IPS DF 4.7 (cell line): ENCODE measurements around the gene PRKCE.
A peak's percentile ranks its signal among the peaks of the same experiment; 100 is the strongest.
"Not testable (repeated sequence)": the region's sequence is repeated elsewhere in the genome, so short reads cannot be mapped to it uniquely, and the experiment has no call there.

ENCODE experiments used
- DNase-seq: peaks from one replicate; pipeline ENCODE4 v3.0.0-alpha.2; 2013; ENCODE audit warnings: low spot score; ENCODE audit errors: extremely low read depth

The PRKCE gene

DNA sequence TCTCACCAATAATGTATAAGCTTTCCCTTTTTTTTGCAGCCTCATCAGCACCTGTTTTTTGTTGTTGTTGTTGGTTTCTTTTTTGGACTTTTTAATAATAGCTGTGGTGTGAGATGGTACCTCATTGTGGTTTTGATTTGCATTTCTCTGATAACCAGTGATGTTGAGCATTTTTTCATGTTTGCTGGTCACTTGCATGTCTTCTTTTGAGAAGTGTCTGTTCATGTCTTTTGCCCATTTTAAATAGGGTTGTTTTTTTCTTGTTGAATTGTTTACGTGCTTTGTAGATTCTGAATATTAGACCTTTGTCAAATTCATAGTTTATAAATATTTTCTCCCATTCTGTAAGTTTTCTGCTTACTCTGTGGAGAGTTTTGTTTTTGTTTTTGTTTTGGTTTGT, 557.3 kb downstream of the PRKCE start:
- DNase-seq = no peak

DNA sequence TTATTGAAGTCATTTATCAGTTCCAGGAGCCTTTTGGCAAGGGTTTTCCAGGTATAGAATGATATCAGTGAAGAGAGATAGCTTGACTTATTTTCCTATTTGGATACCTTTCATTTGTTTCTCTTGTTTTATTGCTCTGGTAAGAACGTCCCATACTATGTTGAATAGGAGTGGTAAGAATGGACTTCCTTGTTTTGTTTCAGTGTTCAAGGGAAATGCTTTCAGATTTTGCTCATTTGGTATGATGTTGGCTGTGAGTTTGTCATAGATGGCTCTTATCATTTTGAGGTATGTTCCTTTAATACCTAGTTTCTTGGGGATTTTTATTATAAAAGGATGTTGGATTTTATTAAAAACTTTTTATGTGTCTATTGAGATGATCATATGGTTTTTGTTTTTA, 558.6 kb downstream of the PRKCE start:
- DNase-seq = no peak

DNA sequence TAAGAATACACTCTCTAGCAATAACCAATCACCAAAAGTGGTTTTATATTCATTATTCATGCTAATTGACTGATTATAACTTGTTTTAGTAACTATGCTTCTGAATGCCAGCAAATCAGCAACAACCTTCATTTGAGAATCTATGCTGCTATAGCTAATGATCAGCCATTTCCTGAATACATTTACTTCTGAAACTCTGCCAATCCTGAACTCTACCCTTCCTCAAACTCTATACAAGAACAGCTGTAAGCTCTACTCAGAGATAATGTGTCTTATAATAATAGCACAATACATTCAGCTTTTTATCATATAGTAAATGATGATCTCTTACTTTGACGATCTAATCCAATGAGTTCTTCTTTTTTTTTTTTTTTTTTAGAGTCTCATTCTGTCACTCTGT, 560.0 kb downstream of the PRKCE start:
- DNase-seq = no peak

DNA sequence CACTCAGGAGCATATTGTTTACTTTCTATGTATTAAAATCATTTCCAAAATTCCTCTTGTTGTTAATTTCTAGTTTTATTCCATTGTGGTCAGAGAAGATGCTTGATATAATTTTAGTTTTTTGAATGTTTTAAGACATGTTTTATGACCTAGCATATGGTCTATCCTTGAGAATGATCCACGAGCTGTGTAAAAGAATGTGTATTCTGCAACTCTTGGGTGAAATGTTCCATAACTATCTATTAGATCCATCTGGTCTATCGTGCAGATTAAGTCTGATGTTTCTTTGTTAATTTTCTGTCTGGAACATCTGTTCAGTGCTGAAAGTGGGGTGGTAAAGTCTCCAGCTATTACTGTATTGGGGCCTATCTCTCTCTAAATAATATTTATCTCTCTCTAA, 562.4 kb downstream of the PRKCE start:
- DNase-seq = no peak

DNA sequence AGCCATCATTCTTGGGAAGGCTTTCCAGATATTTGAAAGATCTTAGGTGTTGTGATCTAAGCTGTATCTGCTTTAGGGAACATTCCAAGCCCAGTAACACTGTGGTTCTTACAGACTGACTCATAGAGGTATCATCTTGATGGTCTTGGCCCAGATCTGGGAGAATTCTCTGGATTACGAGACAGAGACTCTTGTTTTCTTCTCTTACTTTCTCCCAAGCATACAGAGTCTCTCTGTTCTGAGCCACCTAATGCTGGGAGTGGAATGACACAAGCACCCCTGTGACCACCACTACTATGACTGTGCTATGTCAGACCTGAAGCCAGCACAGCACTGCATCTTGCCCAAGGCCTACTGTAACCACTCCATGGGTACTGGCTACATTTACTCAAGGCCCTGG, 564.7 kb downstream of the PRKCE start:
- DNase-seq = no peak

DNA sequence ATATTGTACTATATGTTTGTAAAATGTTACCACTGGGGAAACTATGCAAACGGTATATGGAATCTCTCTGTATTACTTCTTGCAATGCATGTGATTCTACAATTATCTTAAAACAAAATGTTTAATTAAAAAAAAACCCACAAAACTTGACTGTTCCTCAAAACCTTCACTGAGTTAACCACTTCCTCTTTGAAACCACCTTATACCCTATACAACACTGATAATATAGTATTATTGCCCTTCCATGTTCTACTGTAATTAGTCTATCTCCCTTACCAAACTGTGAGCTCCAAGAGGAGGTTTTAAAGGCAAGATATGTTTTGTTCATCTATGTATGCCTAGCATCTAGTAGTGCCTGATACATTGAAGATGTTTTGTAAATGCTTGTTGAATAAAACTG, 572.0 kb downstream of the PRKCE start:
- DNase-seq = not testable (repeated sequence)

DNA sequence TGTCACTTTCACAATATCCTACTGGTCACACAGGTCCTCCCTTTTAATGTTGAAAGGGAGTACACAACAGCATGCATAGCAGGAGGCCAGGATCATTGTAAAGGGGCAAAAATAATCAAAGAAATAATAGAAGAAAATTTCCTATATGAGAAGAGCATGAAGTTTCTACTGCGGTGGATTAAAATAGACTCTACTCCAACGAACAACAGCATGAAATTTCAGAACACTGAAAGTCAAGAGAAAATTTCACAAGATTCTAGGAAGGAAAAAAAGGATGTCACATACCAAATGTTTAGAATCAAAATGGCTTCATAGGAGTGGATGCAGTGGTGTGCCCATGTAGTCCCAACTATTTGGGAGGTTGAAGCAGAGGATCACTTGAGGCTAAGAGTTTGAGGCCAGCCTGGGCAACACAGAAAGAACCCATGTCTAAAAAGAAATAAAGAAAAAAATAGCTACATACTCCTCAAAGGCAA, 573.7 kb downstream of the PRKCE start:
- DNase-seq = no peak

DNA sequence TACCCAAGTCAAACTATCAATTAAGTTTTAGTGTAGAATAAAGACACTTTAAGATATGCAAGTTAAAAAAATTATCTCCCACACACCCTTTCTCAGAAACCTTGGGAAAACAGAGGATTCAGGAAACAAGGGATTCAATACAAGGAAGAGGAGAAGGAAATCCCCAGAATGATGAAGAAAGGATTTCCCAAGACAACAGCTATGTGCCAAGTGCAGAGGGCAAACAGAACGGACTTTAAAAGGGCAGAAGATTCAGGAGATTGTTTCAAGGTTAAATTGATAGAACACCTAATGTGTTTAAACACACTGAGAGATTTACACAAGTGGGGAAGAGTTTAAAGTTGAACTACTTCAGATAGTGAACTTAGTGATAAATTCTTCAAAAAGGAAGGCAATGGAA, 574.3 kb downstream of the PRKCE start:
- DNase-seq = no peak

DNA sequence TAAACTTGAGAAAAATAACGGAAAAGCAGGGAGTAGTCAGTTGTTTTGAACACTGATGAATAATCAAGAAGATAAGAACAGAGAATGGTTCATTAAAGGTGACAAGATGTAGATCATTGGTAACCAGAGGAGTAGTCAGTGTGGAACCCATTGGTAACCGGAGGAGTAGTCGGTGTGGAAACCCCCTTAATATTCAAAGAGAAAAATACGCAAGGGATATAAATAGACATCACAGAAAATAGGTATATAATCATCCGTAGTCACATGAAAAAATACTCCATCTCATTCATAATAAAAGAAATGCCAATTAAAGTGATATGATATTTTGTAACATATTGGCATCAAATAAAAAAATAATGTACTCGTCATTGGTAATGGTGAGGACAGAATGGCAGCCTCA, 575.1 kb downstream of the PRKCE start:
- no peak for DNase-seq

DNA sequence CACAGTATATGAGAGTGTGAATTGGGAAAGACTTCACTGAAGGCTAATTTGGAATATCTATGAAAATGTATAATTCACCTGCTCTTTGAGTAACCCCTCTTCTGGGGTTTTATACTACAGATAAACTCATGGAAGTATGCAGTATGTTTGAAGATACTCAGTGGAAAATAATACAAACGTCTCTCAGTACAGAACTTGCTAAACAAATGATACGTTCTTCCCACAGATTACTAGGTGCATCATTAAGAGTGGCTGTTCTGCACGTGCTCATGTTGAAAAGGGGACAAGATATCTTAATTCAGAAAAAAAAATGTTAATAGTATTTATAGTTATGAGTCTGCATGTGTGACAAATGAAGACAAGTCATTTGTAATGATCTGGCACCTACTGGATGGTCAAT, 575.5 kb downstream of the PRKCE start:
- no peak for DNase-seq

DNA sequence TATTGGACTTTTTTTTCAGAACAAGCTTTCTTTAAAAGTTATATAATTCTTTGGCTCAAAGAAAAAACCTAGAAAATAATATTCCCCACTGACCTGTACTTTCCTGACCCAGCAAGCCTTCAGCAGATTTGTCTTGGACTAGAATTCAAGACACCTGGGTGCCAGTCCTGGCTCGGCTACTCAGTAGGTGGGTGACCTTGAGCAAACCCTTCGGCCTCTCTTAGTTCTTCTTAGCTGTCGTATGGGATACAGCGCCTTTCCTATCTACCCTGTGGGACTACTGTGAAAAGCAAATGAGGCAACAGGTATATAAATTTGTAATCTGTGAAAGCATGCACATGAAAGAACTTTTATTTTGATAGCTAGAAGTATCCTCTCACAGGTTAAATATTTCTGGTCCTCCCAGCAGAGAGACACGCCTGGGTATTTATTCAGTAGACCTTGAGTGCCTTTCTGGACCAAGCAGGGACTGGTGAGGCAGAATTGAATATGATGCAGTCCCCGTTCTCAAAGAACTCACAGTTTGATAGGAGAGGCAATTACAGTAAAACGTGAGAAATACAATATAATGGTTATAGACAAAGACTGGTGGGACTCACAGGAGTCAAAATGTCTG, 576.3 kb downstream of the PRKCE start:
- no peak for DNase-seq

DNA sequence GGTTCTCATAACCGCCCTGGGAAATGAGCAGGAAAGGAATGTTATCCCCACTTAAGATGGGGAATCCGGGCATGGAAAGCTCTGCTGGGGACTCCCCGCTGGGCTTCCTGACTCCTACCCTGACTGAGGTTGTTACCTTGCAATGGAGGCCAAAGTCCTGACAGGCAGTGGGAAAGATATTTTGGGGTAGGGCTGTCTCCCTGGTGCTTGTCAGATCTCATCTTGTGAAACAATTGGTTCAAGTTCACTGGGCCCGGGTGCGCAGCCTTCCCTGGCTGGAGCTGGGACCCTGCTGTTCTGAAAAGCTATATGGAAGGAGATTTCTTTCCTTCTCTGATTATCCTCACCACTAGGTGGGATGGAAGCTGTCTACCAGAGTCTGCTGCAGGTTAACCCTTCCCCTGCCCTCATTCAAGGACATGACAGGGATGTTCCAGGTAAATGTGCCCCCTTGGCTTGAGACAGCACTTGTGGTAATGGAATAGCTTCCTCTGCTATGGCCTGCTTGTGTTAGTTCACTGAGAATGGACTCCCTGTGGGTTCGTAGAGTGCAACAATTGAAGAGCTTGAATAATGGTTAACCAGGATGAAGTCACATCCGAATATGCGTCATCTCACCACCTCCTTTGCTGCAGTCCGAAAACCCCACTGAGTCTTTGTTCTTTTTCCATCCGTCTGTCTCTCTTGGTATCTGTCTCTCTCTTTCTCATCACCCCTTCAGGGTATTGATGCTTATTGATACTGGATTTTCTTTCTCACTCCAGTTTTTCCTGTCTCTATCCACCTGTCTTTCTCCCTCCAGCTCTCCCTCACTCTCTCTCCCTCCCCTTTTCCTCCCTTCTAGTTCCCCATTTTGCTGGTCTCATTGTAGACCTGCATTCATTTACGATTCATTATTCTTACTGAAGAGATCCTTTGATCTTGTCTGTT, 577.9 kb downstream of the PRKCE start:
- DNase-seq = peak; percentile 71

DNA sequence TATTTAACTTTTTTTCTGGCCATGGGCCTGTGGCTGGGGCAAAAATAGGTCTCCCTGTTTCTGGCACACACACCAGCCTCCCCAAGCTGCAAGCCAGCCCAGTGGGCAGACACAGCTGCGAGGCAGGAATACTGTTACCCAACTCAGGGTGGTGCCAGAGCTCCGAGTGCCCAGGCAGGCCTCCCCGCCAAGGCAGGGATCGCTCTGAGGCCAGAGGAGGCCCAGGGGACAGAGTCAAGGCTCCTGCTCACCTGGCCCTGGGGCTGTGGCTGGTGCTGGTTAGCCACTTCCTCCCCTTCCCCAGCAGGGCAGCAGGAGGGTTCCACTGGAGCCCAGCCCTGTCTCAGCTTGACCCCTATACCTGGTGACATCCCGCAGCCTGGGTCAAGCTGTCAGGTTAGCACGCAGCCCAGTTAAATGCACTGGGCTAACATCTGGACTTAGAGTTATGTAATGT, 578.7 kb downstream of the PRKCE start:
- DNase-seq = no peak

DNA sequence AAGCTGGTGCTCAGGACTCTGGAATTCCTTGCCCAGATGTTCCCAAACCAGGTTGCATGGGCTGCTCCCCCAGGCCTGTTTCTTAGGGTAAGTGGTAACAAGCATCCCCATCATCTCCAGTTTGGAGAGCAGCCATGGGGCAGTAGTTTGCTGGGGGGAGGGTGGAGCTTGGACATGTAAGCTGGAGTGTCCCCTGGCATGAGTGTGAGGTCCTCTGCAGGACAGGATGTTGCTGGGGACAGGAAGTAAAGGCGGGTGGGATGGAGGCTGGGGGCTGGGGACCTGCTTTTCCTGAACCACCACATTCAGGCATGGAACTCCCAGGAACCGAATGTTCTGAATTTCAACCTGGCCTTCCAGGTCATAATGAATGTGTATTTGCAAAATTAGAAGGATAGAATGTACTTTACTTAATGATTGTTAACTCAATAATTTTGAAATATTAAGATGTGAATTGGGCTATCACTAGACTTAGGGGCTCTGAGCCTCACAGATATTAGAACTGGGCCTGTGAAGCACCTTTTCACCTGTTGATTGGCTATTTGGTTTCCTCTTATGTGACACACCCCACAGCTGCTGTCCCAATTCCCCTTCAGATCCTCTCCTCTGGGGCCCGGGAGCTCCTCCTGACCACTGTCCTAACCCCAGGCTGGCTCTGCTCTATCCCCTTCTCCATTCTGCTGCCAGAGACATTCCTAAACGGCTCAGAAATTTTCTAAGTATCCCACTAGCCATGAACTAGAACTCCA, 579.4 kb downstream of the PRKCE start:
- DNase-seq = no peak

DNA sequence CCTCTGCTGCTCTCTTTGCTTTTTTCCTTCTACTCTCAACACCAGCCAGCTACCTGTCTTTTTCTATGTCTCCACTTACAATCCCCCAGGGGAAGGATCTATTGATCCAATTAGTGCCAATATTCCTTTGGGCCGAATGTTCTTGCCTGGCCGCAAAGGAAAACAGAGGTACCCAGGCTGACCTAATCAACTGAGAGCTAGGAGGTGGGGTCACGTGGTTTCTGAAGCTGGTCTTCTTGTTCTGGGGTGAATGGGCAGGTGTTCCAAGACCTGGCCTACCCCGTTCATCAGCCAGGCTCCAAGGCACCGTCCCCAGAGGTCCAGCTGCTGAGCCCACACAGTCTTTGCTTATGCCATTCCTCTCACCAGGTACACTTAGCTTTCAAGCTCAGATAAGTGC, 580.2 kb downstream of the PRKCE start:
- DNase-seq = no peak

DNA sequence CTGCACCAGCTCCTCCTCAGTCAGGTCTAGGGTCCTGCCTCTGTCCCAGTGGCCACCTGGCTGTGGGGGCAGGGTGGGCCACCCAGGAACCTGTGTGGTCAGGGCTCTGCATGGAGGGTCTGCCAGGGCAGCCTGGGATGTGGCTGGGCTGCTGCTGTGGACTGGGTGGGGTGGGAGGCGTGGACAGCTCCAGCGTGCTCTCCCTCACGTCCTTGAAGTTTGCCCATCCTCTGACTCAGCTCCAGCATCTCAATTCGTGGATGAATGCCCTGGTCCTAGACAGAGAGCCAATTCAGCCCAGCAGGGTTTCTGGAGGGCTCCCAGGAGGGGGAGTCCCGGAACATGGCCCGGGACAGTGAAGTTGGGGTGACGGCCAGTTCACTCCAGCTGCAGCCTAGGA, 581.4 kb downstream of the PRKCE start:
- DNase-seq = no peak

DNA sequence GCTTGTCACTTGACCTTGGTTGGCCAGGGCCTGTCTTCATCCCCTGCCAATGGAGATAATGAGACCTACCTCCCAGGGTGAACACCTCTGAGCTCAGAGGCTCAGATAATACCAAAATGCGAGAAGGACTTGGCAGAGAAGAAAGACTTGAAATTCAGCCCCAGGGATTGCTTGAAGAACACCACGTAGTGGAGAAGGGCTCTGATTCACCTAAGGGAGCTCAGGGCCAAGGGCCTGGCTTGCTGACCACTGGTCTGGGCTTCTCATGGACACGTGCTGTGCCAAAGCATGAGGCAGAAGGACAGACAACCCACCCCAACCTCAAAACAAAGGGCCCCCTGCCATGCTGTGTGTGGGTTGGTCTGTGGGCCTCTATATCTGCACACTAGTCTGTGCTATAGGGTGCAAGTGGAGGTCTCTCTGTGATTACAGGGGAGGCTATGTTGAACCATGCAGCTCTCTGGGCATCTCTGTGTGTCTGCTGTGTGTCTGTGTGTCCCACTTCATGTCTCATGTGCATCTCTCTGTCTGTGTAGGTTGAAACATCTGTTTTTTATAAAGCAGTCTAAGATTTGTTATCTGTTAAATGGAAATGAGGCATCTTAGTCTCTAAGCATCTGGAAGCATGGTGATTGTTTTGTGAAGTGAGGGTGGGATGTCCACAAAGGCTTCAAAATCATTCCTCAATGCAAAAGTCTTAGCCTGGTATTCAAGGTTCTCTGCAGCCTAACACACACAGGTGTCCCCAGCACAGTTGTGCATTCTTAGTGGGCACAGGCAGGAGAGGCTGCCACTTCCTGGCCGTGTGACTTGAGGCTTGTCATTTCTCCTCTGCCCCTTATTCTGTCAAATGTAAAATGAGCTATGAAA, 584.8 kb downstream of the PRKCE start:
- no peak for DNase-seq

DNA sequence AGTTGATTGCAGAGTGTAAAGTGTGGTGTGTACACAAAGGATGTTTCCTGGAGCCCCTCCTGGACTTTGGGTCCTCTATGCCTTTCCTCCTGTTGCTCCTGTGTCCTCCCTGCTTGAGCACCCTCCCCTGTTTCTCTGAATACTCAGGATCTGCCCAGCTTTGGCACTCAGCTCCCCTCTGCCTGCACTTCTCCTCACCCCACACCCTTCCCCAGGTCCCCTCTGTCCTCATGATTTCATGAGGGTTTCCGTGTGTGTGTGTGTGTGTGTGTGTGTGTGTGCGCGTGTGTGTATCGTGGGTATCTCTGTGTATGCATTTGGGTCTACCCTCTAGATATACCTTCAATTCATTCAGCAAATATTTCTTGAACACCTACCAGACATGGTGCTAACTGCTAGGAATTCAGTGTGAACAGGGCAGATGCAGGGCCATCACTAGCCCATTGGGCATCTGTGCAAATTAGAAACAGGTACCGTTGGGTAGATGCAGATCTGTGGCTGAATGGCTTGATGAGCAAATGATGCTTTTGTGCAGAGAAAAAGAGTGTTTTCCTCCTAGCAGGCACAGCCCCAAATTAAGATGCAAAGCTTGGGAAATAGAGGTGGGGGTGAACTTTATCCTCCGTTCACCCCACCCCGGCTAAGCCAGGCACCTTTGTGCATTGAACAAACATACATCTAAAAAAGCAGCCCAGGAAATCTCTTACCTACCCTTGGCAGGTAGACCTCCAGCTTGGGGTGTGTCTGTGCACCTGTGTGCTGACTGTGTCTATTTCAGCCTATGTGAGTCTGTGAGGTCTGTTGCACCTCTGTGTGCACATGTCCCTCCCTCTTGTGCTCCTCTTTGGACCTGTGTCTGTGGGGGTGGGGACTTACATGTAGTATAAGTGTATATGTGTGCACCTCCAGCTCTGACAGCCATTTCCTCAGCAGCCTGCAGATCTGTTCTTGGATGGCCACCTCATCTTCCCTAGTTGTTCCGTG, 585.7 kb downstream of the PRKCE start:
- DNase-seq = no peak
